HG03558 (cell line): Measurements from ENCODE around the gene SMIM3.
"Not testable (repeated sequence)": the region's sequence is repeated elsewhere in the genome, so short reads cannot be mapped to it uniquely, and the experiment has no call there.

Source experiments
- ATAC-seq: cut with Tn5 transposase; IDR thresholded peaks from one replicate; pipeline ENCODE4 v1.9.1; 2021; ENCODE audit warnings: moderate number of reproducible peaks; ENCODE audit not compliant: unreplicated experiment; ENCODE audit errors: extremely low read depth

SMIM3 gene

GRCh38 chr5:150789943-150790611 lies 11.5 kb downstream of the SMIM3 start:
- ATAC-seq, result peak; percentile 89

- ATAC-seq, result no peak
Measured at GRCh38 chr5:150791536-150791935, 13.0 kb downstream of the SMIM3 start.

- not testable (repeated sequence) for ATAC-seq
Measured at GRCh38 chr5:150793423-150793888, 14.9 kb downstream of the SMIM3 start.

- ATAC-seq, result no peak
Measured at GRCh38 chr5:150794927-150795326, 16.4 kb downstream of the SMIM3 start.

GRCh38 chr5:150797384-150797783 lies 18.8 kb downstream of the SMIM3 start:
- no peak for ATAC-seq

- no peak for ATAC-seq
Measured at GRCh38 chr5:150801117-150801927, 22.8 kb downstream of the SMIM3 start.

- ATAC-seq, result no peak
Measured at GRCh38 chr5:150804388-150804787, 25.8 kb downstream of the SMIM3 start.

GRCh38 chr5:150809363-150809762 lies 30.8 kb downstream of the SMIM3 start:
- ATAC-seq, result no peak

GRCh38 chr5:150815010-150815409 lies 36.5 kb downstream of the SMIM3 start:
- ATAC-seq, result no peak

- ATAC-seq, result no peak
Measured at GRCh38 chr5:150816946-150817345, 38.4 kb downstream of the SMIM3 start.

- no peak for ATAC-seq
Measured at GRCh38 chr5:150829744-150830143, 51.2 kb downstream of the SMIM3 start.

- ATAC-seq, result not testable (repeated sequence)
Measured at GRCh38 chr5:150831821-150832220, 53.3 kb downstream of the SMIM3 start.

- ATAC-seq, result no peak
Measured at GRCh38 chr5:150836064-150836463, 57.5 kb downstream of the SMIM3 start.

- no peak for ATAC-seq
Measured at GRCh38 chr5:150836703-150837102, 58.1 kb downstream of the SMIM3 start.

- not testable (repeated sequence) for ATAC-seq
Measured at GRCh38 chr5:150845185-150845859, 66.8 kb downstream of the SMIM3 start.

- ATAC-seq, result not testable (repeated sequence)
Measured at GRCh38 chr5:150846308-150846653, 67.7 kb downstream of the SMIM3 start, which contains the start of gene IRGM. Gene IRGM (plus strand): TSS chr5:150846521. CDS start chr5:150848124, 1,603 bp downstream.
